ENCODE results near the gene BAZ2B. TPM values are rescaled to one million over a fixed set of nuclear protein-coding genes. Genes with fewer than 3 reads are reported as not detected.

BAZ2B gene
- polyA plus RNA-seq, 1 of the 3 experiments (the other 2 are of a cell fraction) = 10.2 TPM

GRCh38 chr2:159459279-159459678, 157.1 kb downstream of the BAZ2B start (continued):
- TF ChIP-seq, protein P1, sequence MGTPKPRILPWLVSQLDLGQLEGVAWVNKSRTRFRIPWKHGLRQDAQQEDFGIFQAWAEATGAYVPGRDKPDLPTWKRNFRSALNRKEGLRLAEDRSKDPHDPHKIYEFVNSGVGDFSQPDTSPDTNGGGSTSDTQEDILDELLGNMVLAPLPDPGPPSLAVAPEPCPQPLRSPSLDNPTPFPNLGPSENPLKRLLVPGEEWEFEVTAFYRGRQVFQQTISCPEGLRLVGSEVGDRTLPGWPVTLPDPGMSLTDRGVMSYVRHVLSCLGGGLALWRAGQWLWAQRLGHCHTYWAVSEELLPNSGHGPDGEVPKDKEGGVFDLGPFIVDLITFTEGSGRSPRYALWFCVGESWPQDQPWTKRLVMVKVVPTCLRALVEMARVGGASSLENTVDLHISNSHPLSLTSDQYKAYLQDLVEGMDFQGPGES (IDR thresholded peaks at IDR 0.05; ENCODE audit: low read depth, low read length) = no peak

- H3K27me3 ChIP-seq (ENCODE audit: insufficient read depth) = no peaks in the 10 kb centered on the region
- peaks cover 0 to 2% of the 10 kb centered on the region in 2 experiments; a peak in 3 of 4 replicates for H3K4me1 ChIP-seq (ENCODE audit: control insufficient read depth in 1 of 2, insufficient read depth in 2 of 2, low read depth in 1 of 2, low read length in 1 of 2)
- no peak overlapping the region for H3K4me3 ChIP-seq (ENCODE audit: low read depth in 2 of 2, low read length in 1 of 2)
- no peak for DNase-seq
- H3F3A ChIP-seq (replicated peaks; ENCODE audit: insufficient read depth) = peaks cover 24% of the 10 kb centered on the region
- no peaks in the 10 kb centered on the region for H3K9me2 ChIP-seq
- ChIA-PET POLR2A (no interaction called here), CTCF (no interaction called here)
- no peaks in the 10 kb centered on the region for H3K79me2 ChIP-seq (ENCODE audit: insufficient read depth)
- 81% methylated on average over 1 of the region's 1 CpG for WGBS (ENCODE audit: low lambda C conversion rate)
- H2AFZ ChIP-seq (ENCODE audit: low read depth) = no peak overlapping the region
- no peak overlapping the region for H3K27ac ChIP-seq (ENCODE audit: low read depth in 2 of 2, low read length in 1 of 2)
- H4K20me1 ChIP-seq (ENCODE audit: insufficient read depth) = no peaks in the 10 kb centered on the region; the same call in 1 of the 2 replicates
- peaks cover 0 to 4% of the 10 kb centered on the region in 2 experiments for H3K36me3 ChIP-seq (replicated peaks in 1 of 2; ENCODE audit: control insufficient read depth in 1 of 2, insufficient read depth in 2 of 2, low read length in 1 of 2)
- TF ChIP-seq RCOR1 (IDR thresholded peaks at IDR 0.05; ENCODE audit: low read length) = no peak
- no peak for TF ChIP-seq MEF2A (IDR thresholded peaks at IDR 0.05; ENCODE audit: borderline replicate concordance, low read depth)
- TF ChIP-seq FOSL2 (IDR thresholded peaks at IDR 0.05; ENCODE audit: borderline replicate concordance, low read depth) = no peak
- no peak for TF ChIP-seq EZH2phosphoT487 (IDR thresholded peaks at IDR 0.05; ENCODE audit: borderline replicate concordance, low read depth)
- TF ChIP-seq EP300 (IDR thresholded peaks at IDR 0.05; ENCODE audit: borderline replicate concordance in 1 of 2, low read depth in 1 of 2, low read length in 1 of 2) = no peak
- no peak for TF ChIP-seq GABPA (IDR thresholded peaks at IDR 0.05; ENCODE audit: low read depth)
- TF ChIP-seq JUND (IDR thresholded peaks at IDR 0.05) = no peak
- no peak for TF ChIP-seq MAX (IDR thresholded peaks at IDR 0.05; ENCODE audit: low read depth)
- no peak for TF ChIP-seq USF2 (IDR thresholded peaks at IDR 0.05; ENCODE audit: borderline replicate concordance, low read depth, low read length)
- TF ChIP-seq FOXM1 (IDR thresholded peaks at IDR 0.05; ENCODE audit: low read depth) = no peak
- TF ChIP-seq POLR2AphosphoS5 (IDR thresholded peaks at IDR 0.05; ENCODE audit: low read depth, low read length) = no peak
- TF ChIP-seq, protein P2, sequence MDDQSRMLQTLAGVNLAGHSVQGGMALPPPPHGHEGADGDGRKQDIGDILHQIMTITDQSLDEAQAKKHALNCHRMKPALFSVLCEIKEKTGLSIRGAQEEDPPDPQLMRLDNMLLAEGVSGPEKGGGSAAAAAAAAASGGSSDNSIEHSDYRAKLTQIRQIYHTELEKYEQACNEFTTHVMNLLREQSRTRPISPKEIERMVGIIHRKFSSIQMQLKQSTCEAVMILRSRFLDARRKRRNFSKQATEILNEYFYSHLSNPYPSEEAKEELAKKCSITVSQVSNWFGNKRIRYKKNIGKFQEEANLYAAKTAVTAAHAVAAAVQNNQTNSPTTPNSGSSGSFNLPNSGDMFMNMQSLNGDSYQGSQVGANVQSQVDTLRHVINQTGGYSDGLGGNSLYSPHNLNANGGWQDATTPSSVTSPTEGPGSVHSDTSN (IDR thresholded peaks at IDR 0.05) = no peak
- no peak for TF ChIP-seq TAF1 (IDR thresholded peaks at IDR 0.05; ENCODE audit: borderline replicate concordance, low read depth, low read length)
- no peak for TF ChIP-seq SMC3 (IDR thresholded peaks at IDR 0.05; ENCODE audit: low read depth, low read length)
- TF ChIP-seq TCF12 (IDR thresholded peaks at IDR 0.05) = no peak
- TF ChIP-seq NFIC (IDR thresholded peaks at IDR 0.05; ENCODE audit: borderline replicate concordance) = no peak
- no peak overlapping the region for H3K4me2 ChIP-seq
- no peak overlapping the region for H3K9ac ChIP-seq
- H3K9me3 ChIP-seq = no peaks in the 10 kb centered on the region
These were observed 158.8 kb downstream of the BAZ2B start for GRCh38 chr2:159457589-159457988.
